Mononuclear cell (primary cell): ENCODE results near the gene BPIFB4. TPM values are rescaled to one million over a fixed set of nuclear protein-coding genes. Genes with fewer than 3 reads are reported as not detected.

Source experiments
- H3K27me3 ChIP-seq: 2 replicates; pipeline ENCODE4 v1.6.0; 2011; ENCODE audit warnings: low read length, control low read depth; ENCODE audit not compliant: insufficient read depth
- H3K4me1 ChIP-seq: 2 replicates; pipeline ENCODE4 v1.5.1; 2011; ENCODE audit warnings: mild to moderate bottlenecking, low read length, control low read depth; ENCODE audit not compliant: insufficient read depth
- H3K4me3 ChIP-seq: 2 replicates; pipeline ENCODE4 v1.5.1; 2011; ENCODE audit warnings: mild to moderate bottlenecking, low read length, moderate library complexity
- H3K9me3 ChIP-seq: 2 replicates; pipeline ENCODE4 v1.5.1; 2011; ENCODE audit warnings: low read depth, mild to moderate bottlenecking, control low read depth, low read length
- total RNA-seq: library from RNA; depleted of rRNA; stranded (reverse); fragments of >200 nt; gene quantifications from one replicate; pipeline ENCODE4 v1.2.3, GENCODE V29; 2012

The BPIFB4 gene
- total RNA-seq, 1 donor: not detected

- H3K4me3 ChIP-seq: no peak overlapping the region
- H3K9me3 ChIP-seq: no peaks in the 10 kb centered on the region
- no peaks in the 10 kb centered on the region for H3K27me3 ChIP-seq
- H3K4me1 ChIP-seq: no peaks in the 10 kb centered on the region
Measured at GRCh38 chr20:33051333-33051732, 28.1 kb upstream of the BPIFB4 start.

- no peaks in the 10 kb centered on the region for H3K27me3 ChIP-seq
- H3K9me3 ChIP-seq: no peaks in the 10 kb centered on the region
- no peak within 1 kb of the TSS for H3K4me3 ChIP-seq
- no peaks in the 10 kb centered on the region for H3K4me1 ChIP-seq
Measured at GRCh38 chr20:33053291-33054106, 25.9 kb upstream of the BPIFB4 start, which contains the start of gene BPIFB3. Gene BPIFB3 (plus strand): TSS chr20:33053903. CDS start chr20:33055436, 1,533 bp downstream.

- Histone ChIP-seq H3K27me3 (no peaks in the 10 kb centered on the region), H3K4me1 (no peaks in the 10 kb centered on the region), H3K9me3 (no peaks in the 10 kb centered on the region), H3K4me3 (no peak overlapping the region)
Measured at GRCh38 chr20:33054381-33054780, 25.1 kb upstream of the BPIFB4 start.

- H3K27me3 ChIP-seq: no peaks in the 10 kb centered on the region
- no peak overlapping the region for H3K4me3 ChIP-seq
- H3K4me1 ChIP-seq: no peaks in the 10 kb centered on the region
- H3K9me3 ChIP-seq: no peaks in the 10 kb centered on the region
Measured at GRCh38 chr20:33054791-33055190, 24.7 kb upstream of the BPIFB4 start.

- no peaks in the 10 kb centered on the region for H3K9me3 ChIP-seq
- H3K4me3 ChIP-seq: no peak overlapping the region
- no peaks in the 10 kb centered on the region for H3K4me1 ChIP-seq
- H3K27me3 ChIP-seq: no peaks in the 10 kb centered on the region
Measured at GRCh38 chr20:33059136-33059535, 20.3 kb upstream of the BPIFB4 start.

- no peaks in the 10 kb centered on the region for H3K9me3 ChIP-seq
- no peaks in the 10 kb centered on the region for H3K4me1 ChIP-seq
- no peaks in the 10 kb centered on the region for H3K27me3 ChIP-seq
- no peak overlapping the region for H3K4me3 ChIP-seq
Measured at GRCh38 chr20:33059741-33060390, 19.6 kb upstream of the BPIFB4 start.

GRCh38 chr20:33061658-33062028 is 17.8 kb upstream of the BPIFB4 start:
- H3K27me3 ChIP-seq: no peaks in the 10 kb centered on the region
- no peaks in the 10 kb centered on the region for H3K9me3 ChIP-seq
- no peak overlapping the region for H3K4me3 ChIP-seq
- H3K4me1 ChIP-seq: no peaks in the 10 kb centered on the region

GRCh38 chr20:33062105-33062824 is 17.2 kb upstream of the BPIFB4 start:
- Histone ChIP-seq H3K4me3 (no peak overlapping the region), H3K27me3 (no peaks in the 10 kb centered on the region), H3K9me3 (no peaks in the 10 kb centered on the region), H3K4me1 (no peaks in the 10 kb centered on the region)

- Histone ChIP-seq H3K4me1 (peaks cover 2% of the 10 kb centered on the region), H3K9me3 (no peaks in the 10 kb centered on the region), H3K4me3 (no peak overlapping the region), H3K27me3 (no peaks in the 10 kb centered on the region)
Measured at GRCh38 chr20:33062825-33063149, 16.7 kb upstream of the BPIFB4 start.

- H3K4me1 ChIP-seq: peaks cover 7% of the 10 kb centered on the region
- H3K27me3 ChIP-seq: no peaks in the 10 kb centered on the region
Measured at GRCh38 chr20:33063271-33063670, 16.2 kb upstream of the BPIFB4 start.

GRCh38 chr20:33064572-33065287 is 14.7 kb upstream of the BPIFB4 start:
- Histone ChIP-seq H3K27me3 (no peaks in the 10 kb centered on the region), H3K9me3 (no peaks in the 10 kb centered on the region), H3K4me3 (no peak overlapping the region), H3K4me1 (peaks cover 7% of the 10 kb centered on the region)

More at GRCh38 chr20:33063271-33063670, 16.2 kb upstream of the BPIFB4 start:
- Histone ChIP-seq H3K4me3 (no peak overlapping the region), H3K9me3 (no peaks in the 10 kb centered on the region)

- H3K4me1 ChIP-seq: peaks cover 7% of the 10 kb centered on the region
- no peak overlapping the region for H3K4me3 ChIP-seq
- H3K9me3 ChIP-seq: no peaks in the 10 kb centered on the region
- H3K27me3 ChIP-seq: no peaks in the 10 kb centered on the region
Measured at GRCh38 chr20:33065785-33066184, 13.7 kb upstream of the BPIFB4 start.

GRCh38 chr20:33067806-33068205 is 11.6 kb upstream of the BPIFB4 start:
- Histone ChIP-seq H3K4me1 (peaks cover 7% of the 10 kb centered on the region), H3K27me3 (no peaks in the 10 kb centered on the region), H3K9me3 (no peaks in the 10 kb centered on the region), H3K4me3 (no peak overlapping the region)

GRCh38 chr20:33068251-33068939 is 11.0 kb upstream of the BPIFB4 start:
- no peaks in the 10 kb centered on the region for H3K27me3 ChIP-seq
- no peaks in the 10 kb centered on the region for H3K9me3 ChIP-seq
- no peak overlapping the region for H3K4me3 ChIP-seq
- peaks cover 7% of the 10 kb centered on the region for H3K4me1 ChIP-seq
